ENCODE measurements around the gene NHLRC2.

DNA sequence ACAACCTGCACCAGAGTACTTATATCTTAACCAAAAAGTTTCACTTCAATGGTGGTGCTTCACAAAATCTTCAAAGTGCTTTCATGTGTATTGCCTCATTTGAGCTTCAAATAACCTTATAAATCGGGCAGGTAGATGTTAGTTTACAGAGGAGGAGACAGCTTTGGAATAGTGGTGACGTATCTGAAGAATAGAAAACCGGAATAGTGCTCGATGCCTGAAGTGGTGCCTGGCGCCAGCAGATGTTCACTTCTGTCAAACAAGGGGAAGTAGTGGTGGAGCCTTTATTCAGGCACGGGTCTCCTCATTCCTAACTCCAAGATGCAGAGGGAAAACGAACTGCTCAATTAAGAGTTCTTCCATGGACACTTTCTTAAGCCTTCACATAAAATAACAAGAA lies 58.1 kb downstream of the NHLRC2 start:
- TF ChIP-seq CTCF (IDR thresholded peaks at IDR 0.05), result no peak
- no peak for TF ChIP-seq POLR2A (IDR thresholded peaks at IDR 0.05)
